Loucy (cell line): ENCODE measurements around the gene CNMD.

Experiments used
- EZH2phosphoT487 ChIP-seq: fragments of 200-600 bp; IDR thresholded peaks from 2 replicates; pipeline ENCODE4 v1.6.1; 2018; ENCODE audit warnings: antibody characterized with exemption, mild to moderate bottlenecking, moderate library complexity, borderline replicate concordance
- TF ChIP-seq, protein P1 (sequence below): fragments of 200-600 bp; sonication (generic); conservative IDR thresholded peaks from 2 replicates; pipeline ENCODE4 v1.5.1; 2014; ENCODE audit warnings: mild to moderate bottlenecking, antibody characterized with exemption, low read length

DNA sequence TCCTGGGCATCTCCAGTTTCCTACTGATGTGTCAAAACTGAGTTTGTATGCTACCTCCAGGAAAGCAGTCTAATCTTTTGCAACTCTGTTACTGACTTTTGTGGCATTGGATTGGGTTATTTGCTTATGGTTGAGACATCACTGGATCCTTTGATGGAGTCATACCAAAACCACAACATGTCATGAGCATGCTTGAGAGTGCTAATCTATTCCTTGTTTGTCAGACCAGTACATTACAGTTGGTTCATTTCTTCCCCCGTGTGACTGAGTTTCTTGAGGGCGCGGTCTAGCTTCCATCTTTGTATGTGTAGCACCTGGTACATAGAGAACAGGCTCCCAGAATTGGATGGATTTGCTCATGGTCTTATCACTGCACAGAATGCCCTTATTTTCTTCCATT is 43.8 kb downstream of the CNMD start:
- TF ChIP-seq, protein P1, sequence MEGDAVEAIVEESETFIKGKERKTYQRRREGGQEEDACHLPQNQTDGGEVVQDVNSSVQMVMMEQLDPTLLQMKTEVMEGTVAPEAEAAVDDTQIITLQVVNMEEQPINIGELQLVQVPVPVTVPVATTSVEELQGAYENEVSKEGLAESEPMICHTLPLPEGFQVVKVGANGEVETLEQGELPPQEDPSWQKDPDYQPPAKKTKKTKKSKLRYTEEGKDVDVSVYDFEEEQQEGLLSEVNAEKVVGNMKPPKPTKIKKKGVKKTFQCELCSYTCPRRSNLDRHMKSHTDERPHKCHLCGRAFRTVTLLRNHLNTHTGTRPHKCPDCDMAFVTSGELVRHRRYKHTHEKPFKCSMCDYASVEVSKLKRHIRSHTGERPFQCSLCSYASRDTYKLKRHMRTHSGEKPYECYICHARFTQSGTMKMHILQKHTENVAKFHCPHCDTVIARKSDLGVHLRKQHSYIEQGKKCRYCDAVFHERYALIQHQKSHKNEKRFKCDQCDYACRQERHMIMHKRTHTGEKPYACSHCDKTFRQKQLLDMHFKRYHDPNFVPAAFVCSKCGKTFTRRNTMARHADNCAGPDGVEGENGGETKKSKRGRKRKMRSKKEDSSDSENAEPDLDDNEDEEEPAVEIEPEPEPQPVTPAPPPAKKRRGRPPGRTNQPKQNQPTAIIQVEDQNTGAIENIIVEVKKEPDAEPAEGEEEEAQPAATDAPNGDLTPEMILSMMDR = no peak
- no peak for TF ChIP-seq EZH2phosphoT487
